Hepatocyte (in vitro differentiated cells): ENCODE results near the gene ST3GAL5. TPM values are rescaled to one million over a fixed set of nuclear protein-coding genes. Genes with fewer than 3 reads are reported as not detected.
"Not testable (repeated sequence)": the region's sequence is repeated elsewhere in the genome, so short reads cannot be mapped to it uniquely, and the experiment has no call there.

ENCODE experiments used
- DNase-seq: peaks from one replicate; pipeline ENCODE4 v3.0.0-alpha.2; 2016; ENCODE audit warnings: low spot score
- H2AFZ ChIP-seq: fragments of 200-600 bp; sonication (generic); 2 replicates; pipeline ENCODE4 v1.6.0; 2016; ENCODE audit warnings: antibody characterized with exemption, mild to moderate bottlenecking
- H3K27ac ChIP-seq: fragments of 200-600 bp; sonication (generic); 2 replicates; pipeline ENCODE4 v1.5.1; 2016; ENCODE audit warnings: mild to moderate bottlenecking
- H3K27me3 ChIP-seq: fragments of 200-600 bp; sonication (generic); 2 replicates; pipeline ENCODE4 v1.6.1; 2016
- H3K36me3 ChIP-seq: fragments of 200-600 bp; sonication (generic); replicated peaks from 2 replicates; pipeline ENCODE4 v1.5.1; 2016; ENCODE audit warnings: low read depth; ENCODE audit not compliant: insufficient read depth
- H3K4me1 ChIP-seq: fragments of 200-600 bp; sonication (generic); 2 replicates; pipeline ENCODE4 v1.5.1; 2016; ENCODE audit warnings: mild to moderate bottlenecking, moderate library complexity; ENCODE audit not compliant: insufficient read depth
- H3K4me2 ChIP-seq: fragments of 200-600 bp; sonication (generic); 2 replicates; pipeline ENCODE4 v1.6.0; 2016
- H3K4me3 ChIP-seq: fragments of 200-600 bp; sonication (generic); 2 replicates; pipeline ENCODE4 v1.5.1; 2016; ENCODE audit warnings: mild to moderate bottlenecking
- H3K79me2 ChIP-seq: fragments of 200-600 bp; sonication (generic); 2 replicates; pipeline ENCODE4 v1.6.0; 2017; ENCODE audit warnings: mild to moderate bottlenecking
- H3K9me2 ChIP-seq: fragments of 200-600 bp; sonication (generic); replicated peaks from 2 replicates; pipeline ENCODE4 v1.6.0; 2017; ENCODE audit warnings: mild to moderate bottlenecking; ENCODE audit not compliant: insufficient read depth
- H3K9me3 ChIP-seq: fragments of 200-600 bp; sonication (generic); 2 replicates; pipeline ENCODE4 v1.5.1; 2016; ENCODE audit warnings: low read depth, mild to moderate bottlenecking
- H4K20me1 ChIP-seq: fragments of 200-600 bp; sonication (generic); 2 replicates; pipeline ENCODE4 v1.6.0; 2016; ENCODE audit warnings: mild to moderate bottlenecking; ENCODE audit not compliant: insufficient read depth, poor library complexity, severe bottlenecking
- EZH2 ChIP-seq: fragments of 200-600 bp; sonication (generic); IDR thresholded peaks from 2 replicates; pipeline ENCODE4 v1.6.1; 2016; ENCODE audit warnings: antibody characterized with exemption, mild to moderate bottlenecking, borderline replicate concordance
- EZH2phosphoT487 ChIP-seq: fragments of 200-600 bp; sonication (generic); IDR thresholded peaks from one replicate; pipeline ENCODE4 v1.6.1; 2018; ENCODE audit warnings: antibody characterized with exemption, mild to moderate bottlenecking, low read depth, moderate library complexity; ENCODE audit not compliant: unreplicated experiment, severe bottlenecking
- WGBS: methylation state at CpG from one replicate; pipeline ENCODE4 v1.1.6; 2016; ENCODE audit warnings: low lambda C conversion rate; ENCODE audit errors: missing lambda C conversion rate; 5-methylcytosine and 5-hydroxymethylcytosine counted together
- polyA plus RNA-seq: library from polyadenylated mRNA; unstranded; fragments of >200 nt; fragmentation: Nextera tagmentation; extraction: Ambion mirVana; gene quantifications from 2 replicates; pipeline ENCODE4 v1.2.1, GENCODE V29; 2016
- total RNA-seq: library from RNA; depleted of rRNA; stranded (reverse); fragments of >200 nt; gene quantifications from 2 replicates; pipeline ENCODE4 v1.2.3, GENCODE V29; 2014
- TF ChIP-seq, protein P1 (sequence below): fragments of 200-600 bp; sonication (generic); IDR thresholded peaks from 2 replicates; pipeline ENCODE4 v1.5.1; 2016; ENCODE audit warnings: antibody characterized with exemption, mild to moderate bottlenecking; ENCODE audit not compliant: poor library complexity

The ST3GAL5 gene
- total and polyA plus RNA-seq, 2 experiments from 2014 or later, result 24.7 to 25.6 TPM

DNA sequence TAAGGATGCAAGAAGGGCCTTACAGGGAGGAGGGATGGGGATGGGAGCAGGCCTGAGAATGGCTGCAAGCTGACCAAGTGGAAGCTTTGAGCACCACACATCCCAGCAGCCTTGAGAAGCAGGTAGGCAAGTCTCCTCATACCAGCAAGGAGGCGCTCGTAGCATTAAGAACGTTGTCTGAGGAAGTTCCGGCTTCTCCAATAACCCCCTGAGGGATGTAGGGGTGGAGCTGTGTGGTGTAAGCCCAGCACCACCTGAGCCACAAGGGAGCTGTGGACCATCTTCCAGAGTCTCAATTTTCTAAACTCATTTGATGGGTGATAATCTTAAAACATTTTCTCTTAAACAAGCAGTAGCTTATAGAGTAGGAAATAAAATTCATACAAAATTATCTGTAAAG, 50.6 kb downstream of the ST3GAL5 start:
- no peak overlapping the region for H2AFZ ChIP-seq
- no peak overlapping the region for H3K27ac ChIP-seq
- no peak for DNase-seq
- no peaks in the 10 kb centered on the region for H3K27me3 ChIP-seq
- no peaks in the 10 kb centered on the region for H3K4me1 ChIP-seq
- no peaks in the 10 kb centered on the region for H3K36me3 ChIP-seq
- H3K9me2 ChIP-seq, result no peaks in the 10 kb centered on the region
- H3K79me2 ChIP-seq, result no peaks in the 10 kb centered on the region
- no peak for TF ChIP-seq EZH2
- H3K9me3 ChIP-seq, result no peaks in the 10 kb centered on the region
- no peaks in the 10 kb centered on the region for H4K20me1 ChIP-seq
- no peak overlapping the region for H3K4me3 ChIP-seq
- whole genome bisulfite sequencing, result 79% methylated on average over 4 of the region's 4 CpGs
- no peak overlapping the region for H3K4me2 ChIP-seq

- Histone ChIP-seq H3K4me3 (no peak overlapping the region), H3K9me2 (no peaks in the 10 kb centered on the region), H4K20me1 (no peaks in the 10 kb centered on the region), H2AFZ (no peak overlapping the region), H3K79me2 (no peaks in the 10 kb centered on the region), H3K4me1 (no peaks in the 10 kb centered on the region), H3K27me3 (no peaks in the 10 kb centered on the region), H3K27ac (no peak overlapping the region), H3K9me3 (no peaks in the 10 kb centered on the region), H3K4me2 (no peak overlapping the region), H3K36me3 (no peaks in the 10 kb centered on the region)
- TF ChIP-seq EZH2 (no peak), EZH2phosphoT487 (no peak)
- TF ChIP-seq, protein P1, sequence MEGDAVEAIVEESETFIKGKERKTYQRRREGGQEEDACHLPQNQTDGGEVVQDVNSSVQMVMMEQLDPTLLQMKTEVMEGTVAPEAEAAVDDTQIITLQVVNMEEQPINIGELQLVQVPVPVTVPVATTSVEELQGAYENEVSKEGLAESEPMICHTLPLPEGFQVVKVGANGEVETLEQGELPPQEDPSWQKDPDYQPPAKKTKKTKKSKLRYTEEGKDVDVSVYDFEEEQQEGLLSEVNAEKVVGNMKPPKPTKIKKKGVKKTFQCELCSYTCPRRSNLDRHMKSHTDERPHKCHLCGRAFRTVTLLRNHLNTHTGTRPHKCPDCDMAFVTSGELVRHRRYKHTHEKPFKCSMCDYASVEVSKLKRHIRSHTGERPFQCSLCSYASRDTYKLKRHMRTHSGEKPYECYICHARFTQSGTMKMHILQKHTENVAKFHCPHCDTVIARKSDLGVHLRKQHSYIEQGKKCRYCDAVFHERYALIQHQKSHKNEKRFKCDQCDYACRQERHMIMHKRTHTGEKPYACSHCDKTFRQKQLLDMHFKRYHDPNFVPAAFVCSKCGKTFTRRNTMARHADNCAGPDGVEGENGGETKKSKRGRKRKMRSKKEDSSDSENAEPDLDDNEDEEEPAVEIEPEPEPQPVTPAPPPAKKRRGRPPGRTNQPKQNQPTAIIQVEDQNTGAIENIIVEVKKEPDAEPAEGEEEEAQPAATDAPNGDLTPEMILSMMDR, result no peak
- no peak for DNase-seq
These were observed 54.3 kb downstream of the ST3GAL5 start for GRCh38 chr2:85834466-85834865.

DNA sequence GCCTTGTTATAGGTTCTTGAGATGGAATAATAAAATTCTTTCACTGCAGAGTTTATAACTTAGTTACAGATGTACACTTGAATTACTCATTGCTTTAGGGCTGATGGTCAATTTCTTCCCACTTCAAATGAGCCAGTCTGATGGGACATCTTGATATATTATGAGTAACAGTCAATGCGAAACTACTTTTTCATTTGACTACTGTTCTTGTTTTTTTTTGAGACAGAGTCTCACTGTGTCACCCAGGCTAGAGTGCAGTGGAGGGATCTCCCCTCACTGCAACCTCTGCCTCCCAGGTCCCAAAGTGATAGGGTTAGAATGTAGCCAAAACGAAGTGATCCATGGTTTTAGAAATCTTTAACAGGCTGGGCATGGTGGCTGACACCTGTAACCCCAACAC, 57.1 kb downstream of the ST3GAL5 start:
- WGBS, result 91% methylated on average over 2 of the region's 2 CpGs
- no peak overlapping the region for H3K4me2 ChIP-seq
- no peak overlapping the region for H2AFZ ChIP-seq

GRCh38 chr2:85830645-85831044, 58.1 kb downstream of the ST3GAL5 start:
- Histone ChIP-seq H3K27ac (no peak overlapping the region), H2AFZ (no peak overlapping the region), H3K4me3 (no peak overlapping the region), H3K4me1 (no peaks in the 10 kb centered on the region), H3K27me3 (no peaks in the 10 kb centered on the region), H3K9me3 (no peaks in the 10 kb centered on the region), H4K20me1 (no peaks in the 10 kb centered on the region), H3K36me3 (no peaks in the 10 kb centered on the region), H3K79me2 (no peaks in the 10 kb centered on the region), H3K9me2 (no peaks in the 10 kb centered on the region), H3K4me2 (no peak overlapping the region)
- WGBS, result 86% methylated on average over 1 of the region's 1 CpG
- TF ChIP-seq EZH2, result no peak
- DNase-seq, result no peak

More for the DNA sequence above, 57.1 kb downstream of the ST3GAL5 start:
- Histone ChIP-seq H3K27ac (no peak overlapping the region), H3K79me2 (no peaks in the 10 kb centered on the region), H3K27me3 (no peaks in the 10 kb centered on the region), H3K36me3 (no peaks in the 10 kb centered on the region), H3K9me3 (no peaks in the 10 kb centered on the region), H3K9me2 (no peaks in the 10 kb centered on the region), H4K20me1 (no peaks in the 10 kb centered on the region), H3K4me1 (no peaks in the 10 kb centered on the region), H3K4me3 (no peak overlapping the region)
- DNase-seq, result no peak
- no peak for TF ChIP-seq EZH2phosphoT487
- TF ChIP-seq, protein P1, result no peak
- no peak for TF ChIP-seq EZH2

DNA sequence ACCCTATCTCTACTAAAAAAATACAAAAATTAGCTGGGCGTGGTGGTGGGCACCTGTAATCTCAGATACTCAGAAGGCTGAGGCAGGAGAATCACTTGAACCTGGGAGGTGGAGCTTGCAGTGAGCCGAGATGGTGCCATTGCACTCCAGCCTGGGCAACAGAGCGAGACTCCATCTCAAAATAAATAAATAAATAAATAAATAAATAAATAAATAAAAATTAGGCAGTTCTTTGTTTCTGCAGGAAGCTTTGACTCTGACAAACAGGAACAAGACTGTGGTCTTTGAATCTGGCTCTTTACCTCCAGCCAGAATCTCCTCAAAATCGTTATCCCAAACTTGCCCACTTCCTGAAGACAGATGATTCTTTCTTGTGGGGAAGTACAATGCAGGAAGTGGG, 59.4 kb downstream of the ST3GAL5 start:
- not testable (repeated sequence) for H3K9me2 ChIP-seq, H3K9me3 ChIP-seq, H3K4me2 ChIP-seq, H3K4me1 ChIP-seq, H4K20me1 ChIP-seq, H3K4me3 ChIP-seq, H3K36me3 ChIP-seq, H3K79me2 ChIP-seq, DNase-seq, H2AFZ ChIP-seq, H3K27ac ChIP-seq, H3K27me3 ChIP-seq
- WGBS, result over 99% methylated on average over 4 of the region's 4 CpGs
